ENCODE measurements around the gene MIOS. TPM values are rescaled to one million over a fixed set of nuclear protein-coding genes. Genes with fewer than 3 reads are reported as not detected.

Gene MIOS
- total and polyA plus RNA-seq, 9 of the 15 experiments (the other 6 are each of a cell fraction or from before 2014, with no cell fraction given) = 7.8 to 47.8 (median 30.6) TPM

DNA sequence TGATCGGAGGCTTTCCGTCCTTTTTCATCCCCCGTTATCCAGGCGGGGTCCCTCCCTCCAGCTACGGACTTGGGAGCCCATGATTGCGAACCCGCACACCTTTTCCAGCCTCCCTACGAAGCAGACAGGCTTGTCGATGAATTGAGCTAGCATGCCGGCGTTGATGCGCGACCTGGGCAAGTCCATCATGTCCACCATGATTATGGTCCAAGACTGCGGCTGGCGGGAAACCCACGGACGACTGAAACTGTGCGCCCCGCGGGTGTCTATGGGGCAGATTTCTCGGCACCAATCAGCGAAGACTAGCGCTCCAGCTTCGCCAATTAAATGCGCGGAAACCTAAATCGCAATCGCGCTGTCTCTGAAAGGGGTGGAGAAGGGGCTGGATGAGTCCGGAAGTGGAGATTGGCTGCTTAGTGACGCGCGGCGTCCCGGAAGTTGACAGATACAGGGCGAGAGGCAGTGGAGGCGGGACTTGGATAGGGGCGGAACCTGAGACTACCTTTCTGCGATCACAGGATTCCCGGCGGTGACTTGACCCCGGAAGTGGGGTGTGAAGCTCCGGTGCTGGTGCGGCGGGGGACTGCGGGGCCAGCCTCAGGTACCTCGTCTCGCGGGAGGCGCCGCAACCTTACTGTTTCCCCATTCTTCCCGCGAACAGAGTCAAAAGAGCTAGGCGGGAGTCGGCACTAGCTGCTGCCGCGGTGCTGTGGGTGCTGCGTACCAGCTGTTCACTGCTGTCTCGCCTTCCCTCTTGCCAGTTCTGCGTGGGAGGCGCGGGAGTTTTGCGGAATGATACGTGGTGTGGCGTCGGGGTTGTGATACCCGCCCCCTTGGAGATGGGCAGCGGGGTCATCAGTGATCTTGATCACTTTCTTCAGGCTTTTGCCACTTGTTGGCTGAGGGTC lies 73.8 kb downstream of the MIOS start, which contains the start of gene UMAD1 (continued):
- TF ChIP-seq ZNF395 (CRISPR knock-in tag; IDR thresholded peaks at IDR 0.05) (peak; percentile 80; the same call in 1 of the 2 replicates), MTA2 (IDR thresholded peaks at IDR 0.05; ENCODE audit: low read depth) (peak; percentile 58; the same call in 1 of the 2 replicates), ZNF583 (CRISPR knock-in tag; IDR thresholded peaks at IDR 0.05) (no peak), CHAMP1 (IDR thresholded peaks at IDR 0.05) (peak; percentile 77; the same call in 1 of the 2 replicates), ZNF76 (CRISPR knock-in tag; IDR thresholded peaks at IDR 0.05; ENCODE audit: borderline replicate concordance) (peak; percentile 56; the same call in 1 of the 2 replicates), FIP1L1 (IDR thresholded peaks at IDR 0.05; ENCODE audit: low read depth, low read length, poor library complexity, severe bottlenecking) (peak; percentile 64), BMI1 (IDR thresholded peaks at IDR 0.05; ENCODE audit: low read length) (no peak), ZBTB8A (IDR thresholded peaks at IDR 0.05; ENCODE audit: partially characterized antibody) (no peak), E2F5 (CRISPR knock-in tag; IDR thresholded peaks at IDR 0.05) (peak; percentile 83), E2F1 (CRISPR knock-in tag; IDR thresholded peaks at IDR 0.05) (peak; percentile 98), SAFB2 (IDR thresholded peaks at IDR 0.05; ENCODE audit: borderline replicate concordance, low read depth, low read length, severe bottlenecking) (no peak), ZBTB17 (CRISPR knock-in tag; IDR thresholded peaks at IDR 0.05) (peak; percentile 80; the same call in 1 of the 2 replicates)
- TF ChIP-seq, protein P1, sequence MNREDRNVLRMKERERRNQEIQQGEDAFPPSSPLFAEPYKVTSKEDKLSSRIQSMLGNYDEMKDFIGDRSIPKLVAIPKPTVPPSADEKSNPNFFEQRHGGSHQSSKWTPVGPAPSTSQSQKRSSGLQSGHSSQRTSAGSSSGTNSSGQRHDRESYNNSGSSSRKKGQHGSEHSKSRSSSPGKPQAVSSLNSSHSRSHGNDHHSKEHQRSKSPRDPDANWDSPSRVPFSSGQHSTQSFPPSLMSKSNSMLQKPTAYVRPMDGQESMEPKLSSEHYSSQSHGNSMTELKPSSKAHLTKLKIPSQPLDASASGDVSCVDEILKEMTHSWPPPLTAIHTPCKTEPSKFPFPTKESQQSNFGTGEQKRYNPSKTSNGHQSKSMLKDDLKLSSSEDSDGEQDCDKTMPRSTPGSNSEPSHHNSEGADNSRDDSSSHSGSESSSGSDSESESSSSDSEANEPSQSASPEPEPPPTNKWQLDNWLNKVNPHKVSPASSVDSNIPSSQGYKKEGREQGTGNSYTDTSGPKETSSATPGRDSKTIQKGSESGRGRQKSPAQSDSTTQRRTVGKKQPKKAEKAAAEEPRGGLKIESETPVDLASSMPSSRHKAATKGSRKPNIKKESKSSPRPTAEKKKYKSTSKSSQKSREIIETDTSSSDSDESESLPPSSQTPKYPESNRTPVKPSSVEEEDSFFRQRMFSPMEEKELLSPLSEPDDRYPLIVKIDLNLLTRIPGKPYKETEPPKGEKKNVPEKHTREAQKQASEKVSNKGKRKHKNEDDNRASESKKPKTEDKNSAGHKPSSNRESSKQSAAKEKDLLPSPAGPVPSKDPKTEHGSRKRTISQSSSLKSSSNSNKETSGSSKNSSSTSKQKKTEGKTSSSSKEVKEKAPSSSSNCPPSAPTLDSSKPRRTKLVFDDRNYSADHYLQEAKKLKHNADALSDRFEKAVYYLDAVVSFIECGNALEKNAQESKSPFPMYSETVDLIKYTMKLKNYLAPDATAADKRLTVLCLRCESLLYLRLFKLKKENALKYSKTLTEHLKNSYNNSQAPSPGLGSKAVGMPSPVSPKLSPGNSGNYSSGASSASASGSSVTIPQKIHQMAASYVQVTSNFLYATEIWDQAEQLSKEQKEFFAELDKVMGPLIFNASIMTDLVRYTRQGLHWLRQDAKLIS (CRISPR knock-in tag; IDR thresholded peaks at IDR 0.05) = peak; percentile 69; the same call in 1 of the 2 replicates
- TF ChIP-seq, protein P2, sequence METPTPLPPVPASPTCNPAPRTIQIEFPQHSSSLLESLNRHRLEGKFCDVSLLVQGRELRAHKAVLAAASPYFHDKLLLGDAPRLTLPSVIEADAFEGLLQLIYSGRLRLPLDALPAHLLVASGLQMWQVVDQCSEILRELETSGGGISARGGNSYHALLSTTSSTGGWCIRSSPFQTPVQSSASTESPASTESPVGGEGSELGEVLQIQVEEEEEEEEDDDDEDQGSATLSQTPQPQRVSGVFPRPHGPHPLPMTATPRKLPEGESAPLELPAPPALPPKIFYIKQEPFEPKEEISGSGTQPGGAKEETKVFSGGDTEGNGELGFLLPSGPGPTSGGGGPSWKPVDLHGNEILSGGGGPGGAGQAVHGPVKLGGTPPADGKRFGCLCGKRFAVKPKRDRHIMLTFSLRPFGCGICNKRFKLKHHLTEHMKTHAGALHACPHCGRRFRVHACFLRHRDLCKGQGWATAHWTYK (CRISPR knock-in tag; IDR thresholded peaks at IDR 0.05) = 0 out of 2 replicates have a peak, but pooled peaks have one; percentile 65

Measured in K562 (cell line).